ENCODE measurements around the gene NMRK1.

Gene NMRK1

GRCh38 chr9:75054368-75055001 lies 33.5 kb downstream of the NMRK1 start:
- DNase-seq = peak; percentile 45

GRCh38 chr9:75053869-75054268 lies 34.1 kb downstream of the NMRK1 start:
- DNase-seq = no peak

GRCh38 chr9:75051285-75051684 lies 36.7 kb downstream of the NMRK1 start:
- no peak for DNase-seq

GRCh38 chr9:75047506-75047905 lies 40.4 kb downstream of the NMRK1 start:
- DNase-seq = no peak

GRCh38 chr9:75046725-75047345 lies 41.1 kb downstream of the NMRK1 start:
- no peak for DNase-seq

GRCh38 chr9:75041041-75041440 lies 46.9 kb downstream of the NMRK1 start:
- peak; percentile 32 for DNase-seq

GRCh38 chr9:75039801-75040200 lies 48.2 kb downstream of the NMRK1 start:
- no peak for DNase-seq

- DNase-seq = peak; percentile 82
Measured at GRCh38 chr9:75039009-75039408, 48.9 kb downstream of the NMRK1 start.

GRCh38 chr9:75036793-75037192 lies 51.2 kb downstream of the NMRK1 start:
- DNase-seq = no peak

GRCh38 chr9:75033791-75034473 lies 54.0 kb downstream of the NMRK1 start:
- no peak for DNase-seq

- DNase-seq = peak; percentile 13
Measured at GRCh38 chr9:75027187-75028107, 60.5 kb downstream of the NMRK1 start.

- no peak for DNase-seq
Measured at GRCh38 chr9:75023846-75024245, 64.1 kb downstream of the NMRK1 start.

GRCh38 chr9:75019654-75020053 lies 68.3 kb downstream of the NMRK1 start:
- DNase-seq = no peak

GRCh38 chr9:75019022-75019421 lies 68.9 kb downstream of the NMRK1 start:
- DNase-seq = no peak

GRCh38 chr9:75017378-75017777 lies 70.6 kb downstream of the NMRK1 start:
- DNase-seq = no peak

GRCh38 chr9:75013735-75014134 lies 74.2 kb downstream of the NMRK1 start:
- no peak for DNase-seq
